ENCODE results near the gene PPP6R1.

GRCh38 chr19:55262359-55262758, 3.5 kb upstream of the PPP6R1 start:
- no peak for TF ChIP-seq YY1 (IDR thresholded peaks at IDR 0.05; ENCODE audit: low read depth)
- TF ChIP-seq RAD21 (IDR thresholded peaks at IDR 0.05; ENCODE audit: low read depth): no peak
- no peak for TF ChIP-seq USF1 (IDR thresholded peaks at IDR 0.05)
- TF ChIP-seq TEAD4 (IDR thresholded peaks at IDR 0.05): no peak
- TF ChIP-seq ZBTB7A (IDR thresholded peaks at IDR 0.05; ENCODE audit: low read depth): no peak
- TF ChIP-seq MAX (IDR thresholded peaks at IDR 0.05): no peak
- TF ChIP-seq CREB1 (IDR thresholded peaks at IDR 0.05; ENCODE audit: low read depth): no peak
- TF ChIP-seq EP300 (IDR thresholded peaks at IDR 0.05; ENCODE audit: borderline replicate concordance): no peak
- no peak for TF ChIP-seq REST (IDR thresholded peaks at IDR 0.05; ENCODE audit: low read depth)
- TF ChIP-seq NFIC (IDR thresholded peaks at IDR 0.05): no peak
- TF ChIP-seq EGR1 (IDR thresholded peaks at IDR 0.05): no peak
- TF ChIP-seq CEBPB (IDR thresholded peaks at IDR 0.05): no peak

Measured in Ishikawa (cell line).